Activated naive CD4-positive, alpha-beta T cell treated with anti-CD3 and anti-CD28 coated beads, Interleukin-2, amount 10 ng/mL, durations not matched to agents 7 days and 5 days (primary cell): Measurements from ENCODE around the gene CAMKK2.

ENCODE experiments used
- CTCF ChIA-PET: fragments of 350-600 bp; sonication (Branson Sonifier 250); formaldehyde crosslinking; loops from one replicate; lab custom pipeline; 2021; ENCODE audit warnings: antibody characterized with exemption; lab: Charles Lee
- DNase-seq: peaks from one replicate; pipeline ENCODE4 v3.0.0-alpha.2; 2020
- H3K27ac Mint-ChIP-seq: one replicate; pipeline ENCODE4 v1.8.0; 2021; ENCODE audit warnings: mild to moderate bottlenecking, moderate library complexity, mixed read lengths
- H3K27me3 Mint-ChIP-seq: one replicate; pipeline ENCODE4 v1.8.0; 2021; ENCODE audit warnings: mild to moderate bottlenecking, mixed read lengths
- H3K36me3 Mint-ChIP-seq: one replicate; pipeline ENCODE4 v1.8.0; 2021; ENCODE audit warnings: mixed read lengths
- H3K4me1 Mint-ChIP-seq: one replicate; pipeline ENCODE4 v1.8.0; 2021; ENCODE audit warnings: mixed read lengths
- H3K4me3 Mint-ChIP-seq: one replicate; pipeline ENCODE4 v1.8.0; 2021; ENCODE audit warnings: mild to moderate bottlenecking, moderate library complexity, mixed read lengths
- H3K9me3 Mint-ChIP-seq: one replicate; pipeline ENCODE4 v1.8.0; 2021; ENCODE audit warnings: mixed read lengths

CAMKK2 gene

GRCh38 chr12:121188227-121188626 is 108.3 kb downstream of the CAMKK2 start:
- no peak for DNase-seq
- Mint-ChIP-seq H3K9me3 (no peaks in the 10 kb centered on the region), H3K27ac (no peak overlapping the region), H3K4me3 (no peak overlapping the region), H3K36me3 (peaks cover 28% of the 10 kb centered on the region), H3K27me3 (no peaks in the 10 kb centered on the region), H3K4me1 (peaks cover 7% of the 10 kb centered on the region)
- CTCF ChIA-PET = no interaction called here
